Measurements from ENCODE around the gene KLRC1.
"Not testable (repeated sequence)": the region's sequence is repeated elsewhere in the genome, so short reads cannot be mapped to it uniquely, and the experiment has no call there.

KLRC1 gene

GRCh38 chr12:10453156-10453555, at the start of gene KLRC1:
Gene KLRC1 (minus strand): TSS chr12:10453377. CDS start chr12:10451156, 2,221 bp downstream.
- DNase-seq: no peak

- no peak for DNase-seq
These were observed 47.9 kb upstream of the KLRC1 start for GRCh38 chr12:10501030-10501429.

GRCh38 chr12:10498042-10498441, 44.9 kb upstream of the KLRC1 start:
- DNase-seq: no peak

DNA sequence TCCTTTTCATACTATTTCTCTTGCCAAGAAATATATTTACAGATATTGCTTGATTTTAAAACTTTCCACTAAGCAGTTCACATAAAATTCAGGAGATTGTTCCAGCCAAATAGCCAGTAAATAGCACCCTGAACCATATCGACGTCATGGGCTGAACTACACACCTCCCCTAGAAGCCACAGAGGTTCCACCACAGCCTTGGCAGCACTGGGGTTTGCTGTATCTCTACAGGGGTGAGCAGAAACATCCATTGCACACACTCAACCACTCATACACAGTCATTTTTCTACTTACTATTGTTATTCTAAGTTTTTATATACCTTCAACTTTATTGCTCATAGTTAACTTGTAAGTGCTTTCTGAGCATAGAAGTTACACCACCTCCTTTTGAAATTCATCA, 44.4 kb upstream of the KLRC1 start:
- DNase-seq: no peak

DNA sequence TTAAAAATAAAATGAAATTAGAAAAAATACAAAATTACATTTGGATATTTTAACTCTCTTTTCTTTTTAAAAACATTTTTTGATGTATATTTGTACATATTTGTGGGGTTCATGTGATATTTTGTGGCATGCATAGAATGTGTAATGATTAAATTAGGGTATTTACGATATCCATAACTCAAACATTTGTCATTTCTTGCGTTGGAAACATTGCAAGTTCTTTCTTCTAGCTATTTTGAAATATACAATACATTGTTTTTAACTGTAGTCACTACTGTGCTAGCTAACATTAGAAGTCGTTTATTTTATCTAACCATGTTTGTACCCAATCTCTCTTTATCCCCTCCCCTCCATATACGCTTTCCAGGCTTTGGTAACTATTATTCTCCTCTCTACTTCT, 38.6 kb upstream of the KLRC1 start:
- no peak for DNase-seq

GRCh38 chr12:10487328-10487727, 34.2 kb upstream of the KLRC1 start:
- DNase-seq: not testable (repeated sequence)

DNA sequence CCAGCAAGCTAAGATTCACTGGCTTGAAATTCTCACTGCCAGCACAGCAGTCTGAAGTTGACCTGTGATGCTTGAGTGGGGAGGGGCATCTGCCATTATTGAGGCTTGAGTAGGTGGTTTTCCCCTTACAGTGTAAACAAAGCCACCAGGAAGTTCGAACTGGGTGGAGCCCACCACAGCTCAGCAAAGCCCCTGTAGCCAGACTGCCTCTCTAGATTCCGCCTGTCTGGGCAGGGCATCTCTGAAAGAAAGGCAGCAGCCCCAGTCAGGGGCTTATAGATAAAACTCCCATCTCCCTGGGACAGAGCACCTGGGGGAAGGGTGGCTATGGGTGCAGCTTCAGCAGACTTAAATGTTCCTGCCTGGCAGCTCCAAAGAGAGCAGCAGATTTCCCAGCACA, 28.7 kb upstream of the KLRC1 start:
- not testable (repeated sequence) for DNase-seq

GRCh38 chr12:10472808-10473207, 19.6 kb upstream of the KLRC1 start:
- DNase-seq: not testable (repeated sequence)

- no peak for DNase-seq
These were observed 16.5 kb upstream of the KLRC1 start for GRCh38 chr12:10469701-10470100.

DNA sequence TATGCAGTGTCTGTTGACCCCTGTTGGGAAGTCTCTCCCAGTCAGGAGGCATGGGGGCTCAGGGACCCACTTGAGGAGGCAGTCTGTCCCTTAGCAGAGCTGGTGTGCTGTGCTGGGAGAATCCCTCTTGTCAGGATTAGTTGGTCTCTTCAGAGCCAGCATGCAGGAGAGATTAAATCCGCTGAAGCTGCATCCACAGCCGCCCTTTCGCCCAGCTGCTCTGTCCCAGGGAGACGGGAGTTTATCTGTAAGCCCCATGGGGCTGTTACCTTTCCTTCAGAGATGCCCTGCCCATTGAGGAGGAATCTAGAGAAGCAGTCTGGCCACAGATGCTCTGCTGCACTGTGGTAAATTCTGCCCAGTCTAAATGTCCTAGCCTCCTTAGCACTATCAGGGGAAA, 13.1 kb upstream of the KLRC1 start:
- no peak for DNase-seq

DNA sequence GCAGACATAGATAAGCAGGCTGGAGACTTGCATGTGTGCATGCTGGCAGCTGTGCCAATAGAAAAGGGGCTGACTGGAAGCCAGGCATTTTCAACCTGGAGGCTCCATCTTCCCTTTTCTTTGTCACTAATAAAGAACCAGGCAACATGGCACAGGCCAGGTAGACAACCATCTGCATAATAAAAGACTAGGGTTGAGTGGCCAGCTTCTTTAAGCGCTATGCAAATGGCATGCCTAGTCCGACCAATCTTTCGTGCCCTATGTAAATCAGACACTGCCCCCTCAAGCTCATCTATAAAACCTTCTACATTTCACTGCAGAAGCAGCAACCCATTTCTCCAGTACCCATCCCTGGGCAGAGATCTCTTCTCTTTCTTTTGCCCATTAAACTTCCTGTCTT, 4.6 kb upstream of the KLRC1 start:
- DNase-seq: no peak

DNA sequence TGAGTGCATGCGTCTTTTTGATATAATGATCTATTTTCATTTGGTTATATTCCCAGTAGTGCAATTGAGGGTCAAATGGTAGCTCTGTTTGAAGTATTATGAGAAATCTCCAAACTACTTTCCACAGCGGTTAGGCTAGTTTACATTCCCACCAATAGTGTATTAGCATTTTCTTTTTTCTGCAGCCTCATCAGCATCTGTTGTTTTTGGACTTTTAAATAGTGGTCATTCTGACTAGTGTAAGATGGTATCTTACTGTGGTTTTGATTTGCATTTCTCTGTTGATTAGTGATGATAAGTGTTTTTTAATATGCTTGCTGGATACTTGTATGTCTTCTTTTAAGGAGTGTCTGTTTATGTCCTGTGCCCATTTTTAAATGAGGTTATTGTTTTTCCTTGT, 3.7 kb upstream of the KLRC1 start:
- no peak for DNase-seq

DNA sequence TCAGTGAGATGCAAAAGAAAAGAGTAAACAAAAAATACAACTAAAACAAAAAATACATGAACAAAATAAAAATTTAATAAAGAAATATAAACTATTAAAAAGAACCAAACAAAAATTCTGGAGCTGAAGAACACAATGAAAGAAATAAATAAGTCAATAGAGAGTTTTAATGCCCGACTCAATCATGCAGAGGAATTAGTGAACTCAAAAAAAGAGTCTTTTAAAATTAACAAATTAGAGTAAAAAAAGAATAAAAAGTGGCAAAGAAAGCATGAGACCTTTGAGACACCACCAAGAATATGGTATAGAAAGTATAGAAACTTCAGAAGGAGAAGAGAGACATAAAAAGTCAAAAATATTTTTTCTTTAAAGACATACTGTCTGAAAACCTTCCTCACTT, 2.6 kb upstream of the KLRC1 start:
- DNase-seq: no peak

DNA sequence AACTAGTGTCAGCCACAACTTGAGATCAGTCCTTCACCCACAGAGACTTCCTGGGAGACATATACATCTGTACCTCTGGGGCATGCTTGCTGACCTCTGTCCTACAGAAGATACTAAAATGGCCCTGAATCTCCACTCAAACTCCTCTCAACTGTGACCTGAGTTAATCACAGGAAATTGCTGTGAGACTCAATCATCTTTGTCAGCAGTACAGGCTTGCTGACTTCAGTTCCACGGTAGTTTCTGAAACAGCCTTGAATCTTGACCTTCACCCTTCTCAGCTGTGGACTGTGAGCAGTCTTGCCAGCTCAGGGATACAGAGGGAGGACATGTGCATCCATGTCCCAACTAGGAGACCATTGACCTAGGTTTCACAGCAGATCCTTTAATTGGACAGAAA, 1.4 kb upstream of the KLRC1 start:
- no peak for DNase-seq

DNA sequence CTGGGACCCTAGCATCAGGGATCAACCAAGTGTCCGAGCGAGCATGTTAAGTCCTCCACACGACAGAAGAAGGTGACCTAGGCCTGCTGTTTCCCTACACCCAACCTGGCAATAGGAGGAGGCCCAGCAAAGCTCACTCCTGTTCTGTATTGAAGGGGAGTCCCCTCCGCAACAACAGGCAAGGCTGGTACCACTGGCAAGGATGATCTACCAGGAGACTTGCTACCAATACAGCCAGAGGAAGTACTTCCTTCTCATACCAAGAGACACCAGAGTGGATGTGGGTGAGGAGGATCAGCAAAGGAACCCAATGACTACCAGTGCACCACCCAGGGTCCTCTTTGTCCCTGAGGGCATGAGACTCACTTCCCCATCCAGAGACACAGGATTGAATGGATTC, 4.9 kb downstream of the KLRC1 start:
- DNase-seq: no peak

- DNase-seq: not testable (repeated sequence)
These were observed 7.1 kb downstream of the KLRC1 start for GRCh38 chr12:10446052-10446451.

- not testable (repeated sequence) for DNase-seq
These were observed 12.0 kb downstream of the KLRC1 start for GRCh38 chr12:10441144-10441543.

GRCh38 chr12:10439608-10440274, 13.4 kb downstream of the KLRC1 start:
- not testable (repeated sequence) for DNase-seq

- DNase-seq: not testable (repeated sequence)
These were observed 15.6 kb downstream of the KLRC1 start for GRCh38 chr12:10437601-10438000.

GRCh38 chr12:10435816-10436215, 17.4 kb downstream of the KLRC1 start, which contains the start of gene KLRC2:
Gene KLRC2 (minus strand): TSS chr12:10436010. CDS start chr12:10435986, 24 bp downstream.
- DNase-seq: not testable (repeated sequence)

- not testable (repeated sequence) for DNase-seq
These were observed 22.6 kb downstream of the KLRC1 start for GRCh38 chr12:10430623-10431022.

- DNase-seq: not testable (repeated sequence)
These were observed 27.2 kb downstream of the KLRC1 start for GRCh38 chr12:10425938-10426337.

DNA sequence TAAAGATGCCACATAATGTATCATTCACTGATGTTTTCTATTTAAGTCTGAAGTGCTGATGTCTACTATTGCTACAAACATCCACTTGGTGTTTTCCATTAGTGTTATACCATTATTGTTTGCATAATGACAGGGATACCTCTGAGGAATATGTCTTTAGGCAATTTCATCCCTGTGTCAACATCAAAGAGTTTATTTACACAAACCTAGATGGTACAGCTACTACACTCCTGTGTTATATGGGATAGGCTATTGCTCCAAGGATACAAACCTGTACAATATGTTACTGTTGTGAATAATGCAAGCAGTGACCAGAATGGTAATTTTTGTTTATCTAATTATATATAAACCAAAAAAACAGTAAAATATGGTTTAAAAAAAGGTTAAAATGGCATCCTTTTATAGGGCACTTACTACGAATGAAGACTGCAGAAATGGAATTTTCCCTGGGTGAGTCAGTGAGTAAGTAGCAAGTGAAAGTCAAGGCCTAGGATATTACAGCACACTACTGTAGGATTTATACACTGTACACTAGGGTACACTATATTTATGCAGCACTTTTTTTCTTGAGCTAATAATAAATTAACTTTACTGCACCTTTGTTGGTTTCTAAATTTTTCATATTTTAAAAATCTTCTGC, 28.8 kb downstream of the KLRC1 start:
- not testable (repeated sequence) for DNase-seq

- DNase-seq: not testable (repeated sequence)
These were observed 31.0 kb downstream of the KLRC1 start for GRCh38 chr12:10422159-10422558.

GRCh38 chr12:10420334-10420733, 32.8 kb downstream of the KLRC1 start, which contains the start of gene KLRC3:
Gene KLRC3 (minus strand): TSS chr12:10420595. CDS start chr12:10420550, 45 bp downstream.
- not testable (repeated sequence) for DNase-seq

Data from activated CD4-positive, alpha-beta T cell treated with anti-CD3 and anti-CD28 coated beads, Interleukin-2, amount 50 U/mL, for 4 hours (primary cell).